Liver (tissue), 9 donors: Measurements from ENCODE around the gene RBM39. TPM values are rescaled to one million over a fixed set of nuclear protein-coding genes. Genes with fewer than 3 reads are reported as not detected.

Experiments used
- DNase-seq: peaks from one replicate; pipeline ENCODE4 v3.0.0-alpha.2; 2017; ENCODE audit warnings: low spot score
- H3K27ac ChIP-seq, 2 donors: one replicate each; pipeline ENCODE4 v1.7.0; 2013; ENCODE audit warnings: inconsistent platforms in 2 of 2, low read length in 2 of 2, control low read depth in 1 of 2, low read depth in 1 of 2, mild to moderate bottlenecking in 1 of 2
- H3K27me3 ChIP-seq, 4 donors: one replicate each; pipeline versions ENCODE4 v1.6.1 to v1.7.0; 2013; ENCODE audit warnings: low read length in 3 of 4, inconsistent platforms in 1 of 4, mild to moderate bottlenecking in 1 of 4, moderate library complexity in 1 of 4; ENCODE audit not compliant: control insufficient read depth in 4 of 4, insufficient read depth in 4 of 4
- H3K36me3 ChIP-seq, 4 donors: one replicate each; pipeline versions ENCODE4 v1.6.1 to v1.7.0; 2013; ENCODE audit warnings: low read length in 3 of 4, mild to moderate bottlenecking in 3 of 4, low read depth in 1 of 4, moderate library complexity in 1 of 4; ENCODE audit not compliant: control insufficient read depth in 4 of 4, insufficient read depth in 3 of 4
- H3K4me1 ChIP-seq, 4 donors: one replicate each; pipeline versions ENCODE4 v1.6.1 to v1.7.0; 2013; ENCODE audit warnings: low read length in 3 of 4, mild to moderate bottlenecking in 3 of 4, moderate library complexity in 1 of 4; ENCODE audit not compliant: control insufficient read depth in 4 of 4, insufficient read depth in 4 of 4
- H3K4me3 ChIP-seq, 3 donors: one replicate each; pipeline versions ENCODE4 v1.6.1 to v1.7.0; 2013; ENCODE audit warnings: low read length in 3 of 3, control low read depth in 1 of 3, low read depth in 1 of 3, mild to moderate bottlenecking in 1 of 3
- H3K9ac ChIP-seq, 2 donors: one replicate each; pipeline ENCODE4 v1.7.0; 2013; ENCODE audit warnings: low read length in 2 of 2, mild to moderate bottlenecking in 2 of 2, moderate library complexity in 2 of 2, control low read depth in 1 of 2, low read depth in 1 of 2
- H3K9me3 ChIP-seq, 4 donors: one replicate each; pipeline versions ENCODE4 v1.6.1 to v1.7.0; 2013; ENCODE audit warnings: low read length in 3 of 4; ENCODE audit not compliant: control insufficient read depth in 4 of 4
- EGR1 ChIP-seq, 2 donors: IDR thresholded peaks; 2 replicates each; pipeline ENCODE4 v1.6.1; 2016 to 2018; ENCODE audit warnings: antibody characterized with exemption in 2 of 2, low read depth in 2 of 2
- FOXA1 ChIP-seq: IDR thresholded peaks from 2 replicates; pipeline ENCODE4 v1.6.1; 2016; ENCODE audit warnings: antibody characterized with exemption
- FOXA2 ChIP-seq: IDR thresholded peaks from 2 replicates; pipeline ENCODE4 v1.6.1; 2016; ENCODE audit warnings: antibody characterized with exemption
- GABPA ChIP-seq, 2 donors: IDR thresholded peaks in 1 of 2; conservative IDR thresholded peaks in 1 of 2; 2 replicates each; pipeline ENCODE4 v1.6.1; 2016; ENCODE audit warnings: antibody characterized with exemption in 2 of 2, mild to moderate bottlenecking in 1 of 2, moderate library complexity in 1 of 2
- HNF4A ChIP-seq, 2 donors: conservative IDR thresholded peaks; 2 replicates each; pipeline ENCODE4 v1.6.1; 2016; ENCODE audit warnings: antibody characterized with exemption in 2 of 2, mild to moderate bottlenecking in 2 of 2
- HNF4G ChIP-seq: IDR thresholded peaks from 2 replicates; pipeline ENCODE4 v1.6.1; 2016; ENCODE audit warnings: antibody characterized with exemption
- JUND ChIP-seq, 2 donors: IDR thresholded peaks; 2 replicates each; pipeline ENCODE4 v1.6.1; 2016; ENCODE audit warnings: antibody characterized with exemption in 2 of 2
- NR2F2 ChIP-seq: IDR thresholded peaks from 2 replicates; pipeline ENCODE4 v1.6.1; 2016; ENCODE audit warnings: antibody characterized with exemption
- RAD21 ChIP-seq, 2 donors: IDR thresholded peaks; 2 replicates each; pipeline ENCODE4 v1.6.1; 2016; ENCODE audit warnings: antibody characterized with exemption in 2 of 2, mild to moderate bottlenecking in 2 of 2
- RXRA ChIP-seq, 2 donors: IDR thresholded peaks; 2 replicates each; pipeline ENCODE4 v1.6.1; 2017 to 2018; ENCODE audit warnings: antibody characterized with exemption in 2 of 2, mild to moderate bottlenecking in 1 of 2
- SP1 ChIP-seq: IDR thresholded peaks from 2 replicates; pipeline ENCODE4 v1.6.1; 2018; ENCODE audit warnings: antibody characterized with exemption, mild to moderate bottlenecking
- TAF1 ChIP-seq: conservative IDR thresholded peaks from 2 replicates; pipeline ENCODE4 v1.6.1; 2016; ENCODE audit warnings: antibody characterized with exemption, mild to moderate bottlenecking
- YY1 ChIP-seq: IDR thresholded peaks from 2 replicates; pipeline ENCODE4 v1.6.1; 2016; ENCODE audit warnings: antibody characterized with exemption, mild to moderate bottlenecking
- WGBS: extraction: QIAGEN DNeasy Blood & Tissue Kit; methylation state at CpG from one replicate; pipeline ENCODE4 v1.1.7; 2013; 5-methylcytosine and 5-hydroxymethylcytosine counted together
- polyA plus RNA-seq, 2 donors: library from polyadenylated mRNA; stranded (reverse) in 1 of 2; unstranded in 1 of 2; fragments of 200-250 nt in 1 of 2; fragments of >200 nt in 1 of 2; fragmentation: Nextera tagmentation in 1 of 2; extraction: Ambion mirVana in 1 of 2; gene quantifications; one replicate each; pipeline versions ENCODE4 v1.2.1 to v1.2.3, GENCODE V29; 2013 to 2015
- total RNA-seq, 2 donors: library from RNA; depleted of rRNA; stranded (reverse); fragments of >200 nt; gene quantifications; one replicate each; pipeline ENCODE4 v1.2.3, GENCODE V29; 2014
- TF ChIP-seq, protein P1 (sequence below): fragments of 150-350 bp; IDR thresholded peaks from 2 replicates; pipeline ENCODE4 v1.5.1; 2017; ENCODE audit warnings: improper control_type of control experiment, low read depth, low read length; ENCODE audit not compliant: missing input control
- TF ChIP-seq, protein P2 (sequence below): IDR thresholded peaks from 2 replicates; pipeline ENCODE4 v1.6.1; 2016; ENCODE audit warnings: antibody characterized with exemption
- TF ChIP-seq, protein P3 (sequence below): IDR thresholded peaks from 2 replicates; pipeline ENCODE4 v1.6.1; 2016; ENCODE audit warnings: antibody characterized with exemption, mild to moderate bottlenecking
- TF ChIP-seq, protein P4 (sequence below): IDR thresholded peaks from 2 replicates; pipeline ENCODE4 v1.6.1; 2016; ENCODE audit warnings: antibody characterized with exemption
- TF ChIP-seq, protein P5 (sequence below): IDR thresholded peaks from 2 replicates; pipeline ENCODE4 v1.6.1; 2016; ENCODE audit warnings: antibody characterized with exemption
- donor health status: healthy.
- donor health status: healthy.
- donor health status: healthy.
- donor health status: healthy.
- donor health status: healthy.

Gene RBM39
- 100 to 1,000 TPM; 209 to 211 TPM for total RNA-seq
- 100 to 1,000 TPM in 1 of 2 donors, 10 to 100 TPM in 1; 57.2 to 188 TPM for polyA plus RNA-seq

DNA sequence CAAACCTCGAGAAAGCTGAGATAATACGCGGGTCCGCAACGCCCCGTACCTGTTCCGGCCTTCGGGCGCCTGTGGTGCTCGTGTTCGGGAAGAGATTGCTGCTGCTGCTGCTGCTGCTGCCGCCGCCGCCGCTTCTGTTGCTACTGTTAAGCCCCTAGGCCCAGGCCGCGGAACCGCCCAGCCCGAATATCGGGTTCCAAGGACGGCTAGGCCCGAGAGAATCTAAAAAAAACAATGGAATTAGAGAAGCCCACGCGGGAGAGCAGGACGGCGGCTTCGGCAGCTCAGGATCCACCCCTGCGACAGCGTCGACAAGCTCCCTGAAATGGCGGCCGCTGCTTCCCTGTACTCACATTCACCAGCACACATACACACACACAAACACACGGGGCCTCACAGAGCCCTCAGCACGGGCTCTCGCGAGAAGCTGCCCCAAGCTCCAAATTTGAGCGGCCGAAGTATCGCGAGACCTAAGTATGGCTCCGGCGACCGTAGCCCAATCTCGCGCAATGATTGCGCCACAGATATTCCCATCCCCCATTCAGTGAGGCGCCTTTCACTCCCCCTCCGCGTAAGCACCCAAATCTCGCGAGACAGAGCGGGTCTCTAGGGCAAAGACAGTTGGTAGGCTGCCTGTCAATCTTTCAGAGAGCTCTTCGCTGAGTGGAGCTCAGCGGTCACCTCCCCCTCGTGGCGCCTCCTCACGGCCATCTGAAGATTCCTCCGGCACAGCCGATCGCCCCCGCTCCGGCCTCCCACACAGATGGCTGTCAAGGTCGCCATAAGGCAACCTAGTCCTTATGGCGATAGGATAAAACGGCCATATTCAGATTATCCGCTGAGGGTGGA, at the start of gene RBM39:
Gene RBM39 (minus strand): TSS at position 369 of the 849 bp plus-strand sequence. CDS start 1,386 bp downstream, outside the sequence.
- H3K9me3 ChIP-seq = no peaks in the 10 kb centered on the region

More for the DNA sequence above, at the start of gene RBM39:
- H3K36me3 ChIP-seq = peaks cover 2 to 26% (median 21%) of the 10 kb centered on the region in 4 donors
- TF ChIP-seq RXRA (IDR thresholded peaks at IDR 0.05) = peak; percentile 46 to 60
- TF ChIP-seq TAF1 = peak; percentile 95
- TF ChIP-seq, protein P1, sequence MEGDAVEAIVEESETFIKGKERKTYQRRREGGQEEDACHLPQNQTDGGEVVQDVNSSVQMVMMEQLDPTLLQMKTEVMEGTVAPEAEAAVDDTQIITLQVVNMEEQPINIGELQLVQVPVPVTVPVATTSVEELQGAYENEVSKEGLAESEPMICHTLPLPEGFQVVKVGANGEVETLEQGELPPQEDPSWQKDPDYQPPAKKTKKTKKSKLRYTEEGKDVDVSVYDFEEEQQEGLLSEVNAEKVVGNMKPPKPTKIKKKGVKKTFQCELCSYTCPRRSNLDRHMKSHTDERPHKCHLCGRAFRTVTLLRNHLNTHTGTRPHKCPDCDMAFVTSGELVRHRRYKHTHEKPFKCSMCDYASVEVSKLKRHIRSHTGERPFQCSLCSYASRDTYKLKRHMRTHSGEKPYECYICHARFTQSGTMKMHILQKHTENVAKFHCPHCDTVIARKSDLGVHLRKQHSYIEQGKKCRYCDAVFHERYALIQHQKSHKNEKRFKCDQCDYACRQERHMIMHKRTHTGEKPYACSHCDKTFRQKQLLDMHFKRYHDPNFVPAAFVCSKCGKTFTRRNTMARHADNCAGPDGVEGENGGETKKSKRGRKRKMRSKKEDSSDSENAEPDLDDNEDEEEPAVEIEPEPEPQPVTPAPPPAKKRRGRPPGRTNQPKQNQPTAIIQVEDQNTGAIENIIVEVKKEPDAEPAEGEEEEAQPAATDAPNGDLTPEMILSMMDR = peak; percentile 29
- peak; percentile 14 to 52 for TF ChIP-seq JUND (IDR thresholded peaks at IDR 0.05)
- peak; percentile 32 for TF ChIP-seq NR2F2
- TF ChIP-seq EGR1 (IDR thresholded peaks at IDR 0.05; ENCODE audit: low read depth in 2 of 2) = peak; percentile 94
- TF ChIP-seq, protein P2, sequence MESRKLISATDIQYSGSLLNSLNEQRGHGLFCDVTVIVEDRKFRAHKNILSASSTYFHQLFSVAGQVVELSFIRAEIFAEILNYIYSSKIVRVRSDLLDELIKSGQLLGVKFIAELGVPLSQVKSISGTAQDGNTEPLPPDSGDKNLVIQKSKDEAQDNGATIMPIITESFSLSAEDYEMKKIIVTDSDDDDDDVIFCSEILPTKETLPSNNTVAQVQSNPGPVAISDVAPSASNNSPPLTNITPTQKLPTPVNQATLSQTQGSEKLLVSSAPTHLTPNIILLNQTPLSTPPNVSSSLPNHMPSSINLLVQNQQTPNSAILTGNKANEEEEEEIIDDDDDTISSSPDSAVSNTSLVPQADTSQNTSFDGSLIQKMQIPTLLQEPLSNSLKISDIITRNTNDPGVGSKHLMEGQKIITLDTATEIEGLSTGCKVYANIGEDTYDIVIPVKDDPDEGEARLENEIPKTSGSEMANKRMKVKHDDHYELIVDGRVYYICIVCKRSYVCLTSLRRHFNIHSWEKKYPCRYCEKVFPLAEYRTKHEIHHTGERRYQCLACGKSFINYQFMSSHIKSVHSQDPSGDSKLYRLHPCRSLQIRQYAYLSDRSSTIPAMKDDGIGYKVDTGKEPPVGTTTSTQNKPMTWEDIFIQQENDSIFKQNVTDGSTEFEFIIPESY = peak; percentile 100
- TF ChIP-seq FOXA2 = no peak
- peak; percentile 13 to 34 for TF ChIP-seq HNF4A (conservative IDR thresholded peaks at IDR 0.05)
- peak; percentile 8 for TF ChIP-seq HNF4G
- peak; percentile 96 for TF ChIP-seq YY1
- peak in 1 of 2 donors; percentile 50 for TF ChIP-seq GABPA (IDR thresholded peaks at IDR 0.05 in 1 of 2, conservative IDR thresholded peaks at IDR 0.05 in 1 of 2)
- TF ChIP-seq, protein P3, sequence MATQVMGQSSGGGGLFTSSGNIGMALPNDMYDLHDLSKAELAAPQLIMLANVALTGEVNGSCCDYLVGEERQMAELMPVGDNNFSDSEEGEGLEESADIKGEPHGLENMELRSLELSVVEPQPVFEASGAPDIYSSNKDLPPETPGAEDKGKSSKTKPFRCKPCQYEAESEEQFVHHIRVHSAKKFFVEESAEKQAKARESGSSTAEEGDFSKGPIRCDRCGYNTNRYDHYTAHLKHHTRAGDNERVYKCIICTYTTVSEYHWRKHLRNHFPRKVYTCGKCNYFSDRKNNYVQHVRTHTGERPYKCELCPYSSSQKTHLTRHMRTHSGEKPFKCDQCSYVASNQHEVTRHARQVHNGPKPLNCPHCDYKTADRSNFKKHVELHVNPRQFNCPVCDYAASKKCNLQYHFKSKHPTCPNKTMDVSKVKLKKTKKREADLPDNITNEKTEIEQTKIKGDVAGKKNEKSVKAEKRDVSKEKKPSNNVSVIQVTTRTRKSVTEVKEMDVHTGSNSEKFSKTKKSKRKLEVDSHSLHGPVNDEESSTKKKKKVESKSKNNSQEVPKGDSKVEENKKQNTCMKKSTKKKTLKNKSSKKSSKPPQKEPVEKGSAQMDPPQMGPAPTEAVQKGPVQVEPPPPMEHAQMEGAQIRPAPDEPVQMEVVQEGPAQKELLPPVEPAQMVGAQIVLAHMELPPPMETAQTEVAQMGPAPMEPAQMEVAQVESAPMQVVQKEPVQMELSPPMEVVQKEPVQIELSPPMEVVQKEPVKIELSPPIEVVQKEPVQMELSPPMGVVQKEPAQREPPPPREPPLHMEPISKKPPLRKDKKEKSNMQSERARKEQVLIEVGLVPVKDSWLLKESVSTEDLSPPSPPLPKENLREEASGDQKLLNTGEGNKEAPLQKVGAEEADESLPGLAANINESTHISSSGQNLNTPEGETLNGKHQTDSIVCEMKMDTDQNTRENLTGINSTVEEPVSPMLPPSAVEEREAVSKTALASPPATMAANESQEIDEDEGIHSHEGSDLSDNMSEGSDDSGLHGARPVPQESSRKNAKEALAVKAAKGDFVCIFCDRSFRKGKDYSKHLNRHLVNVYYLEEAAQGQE = peak; percentile 93
- peak; percentile 46 to 58 for TF ChIP-seq RAD21 (IDR thresholded peaks at IDR 0.05)
- TF ChIP-seq FOXA1 = peak; percentile 67
- TF ChIP-seq, protein P4, sequence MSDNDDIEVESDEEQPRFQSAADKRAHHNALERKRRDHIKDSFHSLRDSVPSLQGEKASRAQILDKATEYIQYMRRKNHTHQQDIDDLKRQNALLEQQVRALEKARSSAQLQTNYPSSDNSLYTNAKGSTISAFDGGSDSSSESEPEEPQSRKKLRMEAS = peak; percentile 71
- TF ChIP-seq, protein P5, sequence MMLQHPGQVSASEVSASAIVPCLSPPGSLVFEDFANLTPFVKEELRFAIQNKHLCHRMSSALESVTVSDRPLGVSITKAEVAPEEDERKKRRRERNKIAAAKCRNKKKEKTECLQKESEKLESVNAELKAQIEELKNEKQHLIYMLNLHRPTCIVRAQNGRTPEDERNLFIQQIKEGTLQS = peak; percentile 39
- TF ChIP-seq SP1 = peak; percentile 88
- H3K9ac ChIP-seq = peak within 1 kb of the TSS; percentile 99 to 100
- H3K4me1 ChIP-seq = peaks cover 3 to 30% (median 26%) of the 10 kb centered on the region in 4 donors
- peak within 1 kb of the TSS; percentile 99 to 100 for H3K27ac ChIP-seq
- peak within 1 kb of the TSS; percentile 81 to 98 (median 95) for H3K4me3 ChIP-seq
- under 1% methylated on average over 66 of the region's 66 CpGs for WGBS
- no peaks in the 10 kb centered on the region for H3K27me3 ChIP-seq
- DNase-seq = peak; percentile 98
